ENCODE measurements around the gene GMCL2. TPM values are rescaled to one million over a fixed set of nuclear protein-coding genes. Genes with fewer than 3 reads are reported as not detected.

Gene GMCL2
- total RNA-seq, 1 experiment from 2014 or later, result not detected

DNA sequence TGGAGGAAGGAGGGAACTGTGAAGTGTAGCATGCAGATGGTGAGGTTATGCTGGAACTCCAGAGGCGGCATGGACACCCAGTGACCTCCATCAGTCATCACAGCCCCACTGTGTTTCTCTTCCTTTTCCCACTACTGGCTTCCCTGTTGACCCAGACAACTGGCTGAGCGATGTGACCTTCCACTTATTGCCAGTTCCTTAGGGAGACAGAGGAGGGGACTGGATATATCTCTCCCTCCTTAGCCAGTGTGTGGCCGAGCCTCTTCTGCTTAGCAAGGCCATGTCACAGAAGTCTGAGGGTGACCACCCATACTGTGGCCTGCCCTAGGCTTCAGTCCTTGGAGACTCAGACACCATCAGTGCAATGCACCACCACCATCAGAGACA, 48.4 kb upstream of the GMCL2 start:
- DNase-seq, result no peak
- ChIA-PET CTCF (no interaction called here), POLR2A (interaction anchor here (0.6 kb wide), 1 partner anchor 26 kb away, joined by 11 read pairs; no protein-coding TSS in a partner anchor)
- no peak for TF ChIP-seq CTCF (IDR thresholded peaks at IDR 0.05; ENCODE audit: insufficient read depth in 1 of 2, low read depth in 1 of 2, low read length in 1 of 2, severe bottlenecking in 1 of 2, unreplicated experiment in 1 of 2)
- Mint-ChIP-seq H3K27me3 (ENCODE audit: insufficient read depth, unreplicated experiment) (no peaks in the 10 kb centered on the region), H3K4me1 (ENCODE audit: low read depth, unreplicated experiment) (peaks cover 8% of the 10 kb centered on the region), H3K36me3 (ENCODE audit: insufficient read depth, unreplicated experiment) (peaks cover 8% of the 10 kb centered on the region), H3K27ac (ENCODE audit: unreplicated experiment) (no peak overlapping the region), H3K9me3 (ENCODE audit: unreplicated experiment) (no peaks in the 10 kb centered on the region), H3K4me3 (ENCODE audit: unreplicated experiment) (no peak overlapping the region)
- no peaks in the 10 kb centered on the region for H3K9me3 ChIP-seq
- intact Hi-C loops (cut with micrococcal nuclease; ENCODE audit: unreplicated experiment), result no loop called here
- no TSS peak for BruUV-seq (replicated peaks)
- H3K36me3 ChIP-seq (ENCODE audit: control insufficient read depth, insufficient read depth, low read length), result 0 out of 2 replicates have a peak, but pooled peaks cover 2% of the 10 kb centered on the region
- peaks cover 12% of the 10 kb centered on the region for H3K4me1 ChIP-seq
- H3K27me3 ChIP-seq (replicated peaks; ENCODE audit: control insufficient read depth, insufficient read depth, low read length), result no peaks in the 10 kb centered on the region
- H3K4me3 ChIP-seq (ENCODE audit: low read depth, low read length), result no peak overlapping the region

GRCh38 chr5:178234750-178235587, 47.8 kb upstream of the GMCL2 start:
- ChIA-PET POLR2A (no interaction called here), CTCF (no interaction called here)
- peaks cover 8% of the 10 kb centered on the region for H3K4me1 Mint-ChIP-seq (ENCODE audit: low read depth, unreplicated experiment)
- no TSS peak for BruUV-seq (replicated peaks)
- H3K9me3 Mint-ChIP-seq (ENCODE audit: unreplicated experiment), result no peaks in the 10 kb centered on the region
- intact Hi-C loops (cut with micrococcal nuclease; ENCODE audit: unreplicated experiment), result no loop called here
- Histone ChIP-seq H3K27me3 (replicated peaks; ENCODE audit: control insufficient read depth, insufficient read depth, low read length) (no peaks in the 10 kb centered on the region), H3K36me3 (ENCODE audit: control insufficient read depth, insufficient read depth, low read length) (0 out of 2 replicates have a peak, but pooled peaks cover 2% of the 10 kb centered on the region), H3K4me3 (ENCODE audit: low read depth, low read length) (no peak overlapping the region), H3K9me3 (no peaks in the 10 kb centered on the region), H3K4me1 (peaks cover 14% of the 10 kb centered on the region)
- no peak overlapping the region for H3K4me3 Mint-ChIP-seq (ENCODE audit: unreplicated experiment)
- H3K27me3 Mint-ChIP-seq (ENCODE audit: insufficient read depth, unreplicated experiment), result no peaks in the 10 kb centered on the region
- H3K27ac Mint-ChIP-seq (ENCODE audit: unreplicated experiment), result no peak overlapping the region
- peak in 1 of 2 experiments; percentile 68 for DNase-seq
- TF ChIP-seq CTCF (IDR thresholded peaks at IDR 0.05; ENCODE audit: insufficient read depth in 1 of 2, low read depth in 1 of 2, low read length in 1 of 2, severe bottlenecking in 1 of 2, unreplicated experiment in 1 of 2), result peak in 1 of 2 experiments; percentile 68
- peaks cover 13% of the 10 kb centered on the region for H3K36me3 Mint-ChIP-seq (ENCODE audit: insufficient read depth, unreplicated experiment)

DNA sequence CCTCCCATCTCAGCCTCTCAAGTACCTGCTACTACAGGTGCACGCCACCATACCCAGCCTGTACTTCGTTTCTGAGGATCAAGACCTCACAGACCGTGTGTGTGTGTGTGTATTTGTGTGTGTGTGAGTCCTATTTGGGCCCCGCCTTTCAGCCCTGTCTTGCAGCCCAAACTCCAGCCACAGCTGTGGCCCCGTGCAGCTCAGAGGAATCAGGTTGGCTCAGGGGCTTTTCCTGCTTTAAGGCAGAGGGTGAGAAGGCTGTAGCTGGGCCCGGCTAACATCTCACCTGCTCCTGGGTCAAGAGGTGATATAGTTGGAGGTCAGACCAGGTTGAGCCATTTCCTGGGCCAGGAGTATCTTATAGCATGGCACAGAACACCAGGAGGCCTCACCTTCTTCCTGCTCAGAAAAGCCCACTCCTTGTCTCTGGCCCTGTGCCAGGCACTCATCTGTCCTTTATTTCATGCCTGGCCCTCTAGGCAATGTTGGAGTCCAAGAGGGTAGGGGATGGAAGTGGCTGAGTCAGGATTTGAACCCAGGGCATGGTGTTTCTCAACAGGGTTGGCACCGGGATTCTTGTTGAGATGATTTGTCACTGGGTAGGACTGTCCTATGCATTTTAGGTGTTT, 47.1 kb upstream of the GMCL2 start:
- no peak overlapping the region for H3K27ac Mint-ChIP-seq (ENCODE audit: unreplicated experiment)
- no peak overlapping the region for H3K4me3 Mint-ChIP-seq (ENCODE audit: unreplicated experiment)
- peaks cover 14% of the 10 kb centered on the region for H3K4me1 ChIP-seq
- no peaks in the 10 kb centered on the region for H3K9me3 Mint-ChIP-seq (ENCODE audit: unreplicated experiment)
- H3K4me1 Mint-ChIP-seq (ENCODE audit: low read depth, unreplicated experiment), result peaks cover 12% of the 10 kb centered on the region
- H3K36me3 ChIP-seq (ENCODE audit: control insufficient read depth, insufficient read depth, low read length), result 0 out of 2 replicates have a peak, but pooled peaks cover 4% of the 10 kb centered on the region
- ChIA-PET CTCF (no interaction called here), POLR2A (no interaction called here)
- no peaks in the 10 kb centered on the region for H3K27me3 Mint-ChIP-seq (ENCODE audit: insufficient read depth, unreplicated experiment)
- no TSS peak for BruUV-seq (replicated peaks)
- H3K4me3 ChIP-seq (ENCODE audit: low read depth, low read length), result no peak overlapping the region
- no peak for DNase-seq
- peaks cover 21% of the 10 kb centered on the region for H3K36me3 Mint-ChIP-seq (ENCODE audit: insufficient read depth, unreplicated experiment)
- intact Hi-C loops (cut with micrococcal nuclease; ENCODE audit: unreplicated experiment), result no loop called here
- no peaks in the 10 kb centered on the region for H3K27me3 ChIP-seq (replicated peaks; ENCODE audit: control insufficient read depth, insufficient read depth, low read length)
- TF ChIP-seq CTCF (IDR thresholded peaks at IDR 0.05; ENCODE audit: insufficient read depth in 1 of 2, low read depth in 1 of 2, low read length in 1 of 2, severe bottlenecking in 1 of 2, unreplicated experiment in 1 of 2), result no peak
- H3K9me3 ChIP-seq, result no peaks in the 10 kb centered on the region
